NCI-H1436 (cell line): ENCODE measurements around the gene SMARCB1.

Experiments
- DNase-seq: peaks from one replicate; lab custom pipeline; 2025; lab: John Stamatoyannopoulos, UW

SMARCB1 gene

GRCh38 chr22:23762842-23763578, 23.8 kb upstream of the SMARCB1 start, which contains the start of gene C22orf15:
Gene C22orf15, plus strand, starts transcription at chr22:23762990. Its CDS starts 317 bp downstream, at chr22:23763307.
- no peak for DNase-seq

DNA sequence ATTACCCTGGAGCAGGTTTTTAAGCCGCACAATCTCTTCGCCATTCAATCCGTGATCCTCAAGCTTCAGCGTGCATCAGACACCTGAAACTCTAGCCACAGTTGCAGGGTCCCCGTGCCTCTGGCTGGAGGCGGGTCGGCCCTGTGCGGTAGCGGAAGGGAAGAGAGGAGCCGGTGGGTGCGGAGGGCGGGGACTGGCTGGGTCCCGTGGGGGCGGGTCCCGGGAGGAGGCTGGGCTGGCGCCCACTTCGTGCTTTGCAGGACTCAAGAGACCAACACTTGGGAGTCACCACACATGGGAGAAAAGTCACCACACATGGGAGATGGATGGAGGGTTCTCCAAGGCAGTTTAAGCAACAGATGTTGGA, 23.2 kb upstream of the SMARCB1 start:
- DNase-seq: no peak

DNA sequence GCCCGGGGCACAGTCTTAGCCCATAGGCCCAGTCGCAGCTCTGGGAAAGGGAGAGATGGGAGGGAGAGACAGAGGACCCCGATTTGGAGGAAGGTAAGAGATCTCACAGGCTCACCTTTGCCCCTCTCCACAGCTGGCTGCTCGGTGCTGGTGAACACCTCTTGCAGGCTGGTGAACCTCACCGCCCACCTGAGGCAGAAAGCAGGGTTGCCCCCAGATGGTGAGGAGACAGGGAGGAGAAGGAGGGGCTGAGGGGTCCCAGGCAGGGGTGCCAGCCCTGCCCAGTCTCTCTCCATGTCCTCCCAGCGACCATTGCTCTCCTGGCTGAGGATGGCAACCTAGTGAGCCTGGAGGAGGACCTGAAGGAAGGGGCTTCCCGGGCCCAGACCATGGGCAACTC, 22.8 kb upstream of the SMARCB1 start:
- DNase-seq: no peak

- no peak for DNase-seq
Measured at GRCh38 chr22:23764899-23765881, 21.6 kb upstream of the SMARCB1 start.

GRCh38 chr22:23767303-23767672, 19.5 kb upstream of the SMARCB1 start:
- DNase-seq: no peak

DNA sequence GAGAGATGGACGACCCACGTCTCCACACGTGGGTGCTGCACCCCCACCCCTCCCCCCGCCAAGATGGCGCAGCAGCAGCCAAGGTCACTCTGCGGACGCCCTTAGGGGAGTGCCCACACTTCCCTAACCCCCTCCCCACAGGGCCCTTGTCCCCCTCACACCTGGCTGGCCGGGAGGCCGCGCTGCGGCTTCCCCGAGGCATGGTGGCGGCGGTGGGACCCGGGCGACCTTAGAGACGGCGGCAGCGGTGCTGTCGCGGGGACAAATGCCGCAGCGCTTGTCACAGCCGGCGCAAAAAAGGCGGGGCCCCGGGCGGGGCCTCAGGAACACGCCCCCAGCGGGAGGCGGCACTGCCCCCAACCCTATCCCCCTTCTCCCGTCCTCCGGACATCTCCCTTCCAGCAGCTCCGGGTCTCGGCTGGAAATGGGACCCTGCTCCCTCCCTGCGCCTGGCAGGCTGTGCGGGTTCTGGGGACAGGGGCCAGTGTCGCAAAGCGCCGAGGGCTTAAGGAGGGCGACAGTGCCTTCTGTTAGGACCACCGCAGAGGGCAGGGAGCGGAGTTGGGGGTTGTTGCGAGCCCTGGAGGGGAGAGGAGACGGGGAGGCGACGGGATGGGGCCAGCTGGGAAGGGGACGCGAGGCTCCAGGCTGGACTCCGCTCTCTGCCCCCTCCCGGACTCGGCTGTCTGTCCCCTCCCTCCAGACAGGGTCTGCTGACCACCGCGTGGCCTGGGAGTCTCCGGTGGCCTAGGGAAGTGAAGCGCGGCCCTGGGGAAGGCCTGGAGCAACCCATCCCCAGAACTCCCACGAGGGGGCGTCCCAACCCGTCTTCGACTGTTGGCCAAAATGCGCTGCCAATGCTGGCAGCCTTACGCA, 18.9 kb upstream of the SMARCB1 start, which contains the start of gene CHCHD10:
TSS of gene CHCHD10 (minus strand) at position 300 of the 876 bp plus-strand sequence. CDS start at position 202, 98 bp downstream.
- DNase-seq: peak; percentile 59

DNA sequence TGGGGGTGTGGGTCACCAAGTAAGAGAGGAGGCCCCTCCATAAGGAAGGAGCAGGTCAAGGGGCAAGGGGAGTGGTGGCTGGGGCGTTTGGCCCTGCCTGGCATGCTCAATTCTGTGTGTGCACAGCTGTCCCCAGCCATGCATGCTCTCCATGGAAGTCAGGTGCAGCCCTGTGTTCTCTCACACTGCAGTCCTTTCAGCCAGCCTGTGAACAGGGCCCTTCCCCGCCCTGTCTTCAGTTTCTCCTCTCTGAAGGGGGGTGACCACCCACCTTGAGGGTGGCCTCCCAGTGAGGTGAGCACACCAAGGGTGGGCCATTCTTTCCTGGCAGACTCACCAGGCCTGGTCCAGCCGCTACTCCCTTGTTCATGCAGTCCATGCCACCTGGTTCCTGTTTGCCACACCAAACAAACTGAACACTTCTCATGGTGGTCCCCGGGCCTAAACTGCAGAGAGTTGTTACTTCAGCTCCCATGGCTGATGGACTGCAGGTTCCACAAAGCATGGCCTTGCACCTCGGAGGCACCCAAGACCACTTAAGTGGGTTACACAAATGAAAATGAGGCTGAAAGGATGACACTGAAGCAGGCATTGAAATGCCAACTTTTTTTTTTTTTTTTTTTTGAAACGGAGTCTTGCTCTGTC, 17.3 kb upstream of the SMARCB1 start:
- no peak for DNase-seq

GRCh38 chr22:23772315-23772648, 14.5 kb upstream of the SMARCB1 start:
- no peak for DNase-seq

GRCh38 chr22:23772649-23773473, 13.9 kb upstream of the SMARCB1 start, which contains the start of gene MMP11:
Gene MMP11, plus strand, starts transcription at chr22:23772849. Its CDS starts 22 bp downstream, at chr22:23772871.
- DNase-seq: peak; percentile 44

DNA sequence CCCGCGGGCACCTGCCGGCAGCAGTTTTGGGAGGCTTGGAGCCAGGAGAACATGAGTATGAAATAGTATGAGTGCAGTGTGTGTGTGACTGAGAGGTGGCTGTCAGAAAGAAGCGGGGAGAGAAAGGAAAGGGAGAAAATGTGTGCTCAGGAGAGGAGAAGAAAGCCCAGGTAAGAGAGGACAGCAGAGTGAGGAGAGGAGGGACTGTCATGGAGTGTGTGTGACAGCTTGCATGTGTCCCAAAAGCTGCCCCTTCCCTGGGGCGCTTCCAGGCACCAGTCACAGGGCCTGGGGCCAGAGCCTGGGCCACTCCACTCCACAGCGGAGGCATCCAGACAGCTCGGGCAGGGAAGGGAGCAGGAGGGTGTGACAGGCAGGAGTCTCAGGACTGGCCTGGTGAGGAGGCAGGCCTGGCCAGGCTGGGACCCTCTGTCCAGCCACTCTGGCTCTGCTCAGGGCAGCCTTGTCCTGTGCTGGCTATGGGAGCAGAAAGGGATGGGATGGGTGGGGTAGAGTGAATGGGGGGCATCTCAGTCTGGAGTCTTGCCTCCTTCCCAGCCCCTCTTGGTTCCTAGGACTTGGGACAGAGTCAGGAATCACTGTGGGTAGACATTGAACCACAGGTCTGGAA, 13.2 kb upstream of the SMARCB1 start:
- DNase-seq: no peak

GRCh38 chr22:23774114-23774921, 12.4 kb upstream of the SMARCB1 start:
- DNase-seq: no peak

DNA sequence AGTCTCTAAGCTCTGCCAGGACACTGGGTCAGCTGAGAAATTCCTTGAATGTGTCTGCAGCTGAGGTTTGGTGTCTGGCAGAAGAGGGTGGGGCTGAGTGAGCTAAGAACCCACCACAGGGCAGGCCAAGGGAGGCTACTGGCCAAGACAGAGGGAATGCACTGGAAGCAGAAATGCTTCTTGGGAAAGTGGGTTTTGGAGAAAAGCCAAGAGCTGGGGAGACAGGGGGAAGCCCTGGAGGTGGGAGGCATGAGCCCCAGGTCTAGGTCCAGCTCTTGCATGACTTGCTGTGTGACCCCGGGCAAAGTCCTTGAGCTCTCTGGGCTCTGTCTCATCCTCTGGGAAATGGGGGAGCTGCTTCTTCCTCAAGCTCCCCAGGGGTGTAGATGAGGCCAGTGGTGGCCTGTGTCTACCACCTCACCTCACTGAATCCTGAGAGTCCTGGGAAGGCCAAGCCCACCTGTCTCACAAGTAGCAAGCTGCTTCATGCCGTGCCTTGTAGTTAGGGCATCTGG, 11.8 kb upstream of the SMARCB1 start:
- DNase-seq: no peak

DNA sequence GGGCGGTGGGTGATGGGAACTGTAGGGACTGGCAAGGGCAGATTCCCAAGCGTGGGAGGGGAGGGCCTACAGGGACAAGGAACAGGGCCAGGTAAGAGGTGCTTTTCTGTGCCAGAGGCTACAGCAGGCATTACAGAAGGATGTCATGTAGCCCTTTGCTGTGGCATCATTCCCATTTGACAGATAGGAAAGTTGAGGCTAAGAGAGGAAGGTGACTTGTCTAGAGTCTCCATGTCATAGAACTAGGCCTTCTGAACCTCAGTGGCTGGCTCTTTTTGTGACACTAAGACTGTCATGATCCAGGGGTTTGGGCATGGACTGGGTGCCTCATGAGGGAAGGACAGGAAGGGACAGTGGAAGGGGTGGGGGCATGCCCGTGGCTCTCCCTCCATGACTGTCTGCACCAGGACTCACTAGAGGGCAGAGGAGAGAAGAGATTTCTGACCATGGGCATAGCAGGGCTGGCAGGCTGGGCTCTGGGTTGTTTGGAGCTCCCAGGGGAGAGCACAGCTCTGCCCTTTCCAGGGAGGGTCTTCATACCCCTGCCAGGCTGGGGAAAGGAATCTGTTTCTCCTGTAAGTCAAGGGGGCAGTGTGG, 10.9 kb upstream of the SMARCB1 start:
- no peak for DNase-seq

DNA sequence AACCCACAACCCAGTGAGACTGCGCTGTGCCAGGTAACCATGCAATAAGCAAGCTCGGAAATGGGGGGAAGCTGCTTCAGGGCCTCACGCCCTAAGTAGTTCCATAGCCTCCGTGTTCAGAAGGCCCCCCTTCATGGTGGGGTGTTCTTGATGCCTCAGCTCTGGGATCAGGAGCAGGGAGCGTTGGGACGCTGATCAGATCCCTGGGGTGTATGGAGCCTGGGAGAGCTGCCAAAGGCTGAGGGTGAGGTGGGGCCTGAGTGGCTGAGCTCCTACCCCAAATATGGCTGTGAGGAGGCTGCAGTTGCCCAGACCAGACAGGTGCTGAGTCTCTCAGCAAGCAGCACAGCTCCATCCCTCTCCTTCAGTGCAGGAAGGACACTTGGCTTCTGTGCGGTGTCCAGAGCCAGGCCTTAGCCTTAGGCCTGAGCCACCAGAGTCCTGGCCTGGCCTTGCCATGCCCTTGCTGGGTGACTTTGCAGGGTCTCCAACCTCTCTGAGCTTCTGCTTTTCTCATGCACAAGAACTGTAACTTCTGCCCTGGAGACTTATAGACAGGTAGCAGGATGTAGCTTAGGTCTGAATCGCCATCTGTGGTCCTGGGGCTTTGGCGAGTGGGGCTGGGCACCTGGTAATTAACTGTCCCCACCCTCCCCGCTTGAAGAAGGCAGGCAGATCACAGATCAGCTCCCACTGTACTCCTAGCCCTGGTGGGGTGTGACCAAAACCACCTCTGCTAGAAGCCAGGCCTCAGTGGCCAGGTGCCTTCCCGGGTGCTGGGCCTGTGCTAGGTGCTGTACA, 8.8 kb upstream of the SMARCB1 start:
- no peak for DNase-seq

DNA sequence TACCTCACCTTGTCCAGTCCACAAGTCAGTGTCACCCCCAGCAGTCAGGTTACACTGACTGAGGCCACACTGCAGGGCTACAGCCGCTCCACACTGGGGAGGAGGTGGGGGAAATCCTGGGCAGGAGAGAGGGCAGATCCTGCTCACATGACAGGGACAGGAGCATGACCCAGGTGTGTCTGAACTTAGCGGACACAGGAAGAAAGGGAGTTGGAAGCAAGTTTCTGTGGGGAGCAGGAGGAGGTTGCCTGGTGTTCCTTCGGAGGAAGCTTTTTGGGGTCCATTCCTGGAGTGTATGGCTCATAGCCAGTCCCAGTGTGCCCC, 8.2 kb upstream of the SMARCB1 start:
- DNase-seq: no peak

DNA sequence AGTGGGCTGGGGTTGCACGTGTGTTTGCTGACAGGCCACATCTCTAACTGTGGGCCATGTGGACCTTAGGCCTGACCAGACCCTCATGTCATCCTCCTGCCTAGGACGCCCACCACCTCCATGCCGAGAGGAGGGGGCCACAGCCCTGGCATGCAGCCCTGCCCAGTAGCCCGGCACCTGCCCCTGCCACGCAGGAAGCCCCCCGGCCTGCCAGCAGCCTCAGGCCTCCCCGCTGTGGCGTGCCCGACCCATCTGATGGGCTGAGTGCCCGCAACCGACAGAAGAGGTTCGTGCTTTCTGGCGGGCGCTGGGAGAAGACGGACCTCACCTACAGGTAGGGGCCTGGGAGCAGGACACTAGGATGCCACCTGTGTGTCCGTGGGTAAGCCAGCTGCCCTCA, 7.7 kb upstream of the SMARCB1 start:
- no peak for DNase-seq

- DNase-seq: no peak
Measured at GRCh38 chr22:23779731-23780130, 7.0 kb upstream of the SMARCB1 start.
